PC-9 (cell line): ENCODE results near the gene BRD4.

Experiments
- CTCF ChIP-seq: fragments of 200-600 bp; sonication (generic); conservative IDR thresholded peaks from 2 replicates; pipeline ENCODE4 v1.6.1; 2017; ENCODE audit warnings: mixed run types, antibody characterized with exemption, mild to moderate bottlenecking, moderate library complexity
- EZH2 ChIP-seq: fragments of 200-600 bp; sonication (generic); IDR thresholded peaks from 2 replicates; pipeline ENCODE4 v1.8.0; 2017; ENCODE audit warnings: antibody characterized with exemption, low read depth

DNA sequence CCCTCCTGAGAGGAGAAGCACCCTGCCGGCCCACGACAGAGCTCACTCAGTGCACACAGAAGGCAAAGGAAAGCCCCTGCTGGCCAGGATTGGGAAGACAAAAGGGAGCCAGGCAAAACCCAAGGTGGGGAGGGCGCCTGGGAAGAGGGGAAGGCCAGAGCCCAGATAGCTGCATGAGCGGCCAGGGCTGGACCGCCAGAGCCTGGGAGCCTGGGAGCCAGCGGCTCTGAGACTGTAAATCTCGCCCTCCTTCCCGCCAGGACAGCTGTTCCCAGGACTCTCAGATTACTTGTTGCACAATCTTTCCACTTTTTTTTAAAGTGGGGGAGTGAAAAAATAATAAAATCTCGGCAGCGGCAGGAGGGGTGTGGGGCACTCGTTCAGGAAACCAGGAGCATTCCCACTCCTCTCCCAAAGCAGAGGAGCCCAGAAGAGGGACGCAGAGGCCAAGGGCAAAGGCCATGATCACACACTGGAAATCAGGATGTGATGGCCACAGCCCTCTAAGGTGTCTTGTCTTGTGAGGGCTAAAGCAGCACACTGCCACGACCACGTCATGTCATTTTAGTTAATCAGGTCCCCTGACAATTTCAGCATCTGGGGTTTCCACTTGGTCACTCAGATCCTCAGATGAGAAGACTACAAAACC, 80.5 kb downstream of the BRD4 start:
- no peak; the same call in none of the 2 replicates for TF ChIP-seq CTCF
- TF ChIP-seq EZH2 = no peak
